NT2/D1 (cell line): ENCODE data around the gene CACNA1C.

Experiments used
- SUZ12 ChIP-seq: IDR thresholded peaks from 2 replicates; pipeline ENCODE4 v1.6.1; 2011; ENCODE audit not compliant: insufficient read length, insufficient read depth; ENCODE audit errors: extremely low read depth
- YY1 ChIP-seq: IDR thresholded peaks from 2 replicates; pipeline ENCODE4 v1.6.1; 2011; ENCODE audit not compliant: insufficient read length, insufficient read depth
- ZNF274 ChIP-seq: IDR thresholded peaks from 2 replicates; pipeline ENCODE4 v1.6.1; 2011; ENCODE audit warnings: mild to moderate bottlenecking, low read depth, low read length

DNA sequence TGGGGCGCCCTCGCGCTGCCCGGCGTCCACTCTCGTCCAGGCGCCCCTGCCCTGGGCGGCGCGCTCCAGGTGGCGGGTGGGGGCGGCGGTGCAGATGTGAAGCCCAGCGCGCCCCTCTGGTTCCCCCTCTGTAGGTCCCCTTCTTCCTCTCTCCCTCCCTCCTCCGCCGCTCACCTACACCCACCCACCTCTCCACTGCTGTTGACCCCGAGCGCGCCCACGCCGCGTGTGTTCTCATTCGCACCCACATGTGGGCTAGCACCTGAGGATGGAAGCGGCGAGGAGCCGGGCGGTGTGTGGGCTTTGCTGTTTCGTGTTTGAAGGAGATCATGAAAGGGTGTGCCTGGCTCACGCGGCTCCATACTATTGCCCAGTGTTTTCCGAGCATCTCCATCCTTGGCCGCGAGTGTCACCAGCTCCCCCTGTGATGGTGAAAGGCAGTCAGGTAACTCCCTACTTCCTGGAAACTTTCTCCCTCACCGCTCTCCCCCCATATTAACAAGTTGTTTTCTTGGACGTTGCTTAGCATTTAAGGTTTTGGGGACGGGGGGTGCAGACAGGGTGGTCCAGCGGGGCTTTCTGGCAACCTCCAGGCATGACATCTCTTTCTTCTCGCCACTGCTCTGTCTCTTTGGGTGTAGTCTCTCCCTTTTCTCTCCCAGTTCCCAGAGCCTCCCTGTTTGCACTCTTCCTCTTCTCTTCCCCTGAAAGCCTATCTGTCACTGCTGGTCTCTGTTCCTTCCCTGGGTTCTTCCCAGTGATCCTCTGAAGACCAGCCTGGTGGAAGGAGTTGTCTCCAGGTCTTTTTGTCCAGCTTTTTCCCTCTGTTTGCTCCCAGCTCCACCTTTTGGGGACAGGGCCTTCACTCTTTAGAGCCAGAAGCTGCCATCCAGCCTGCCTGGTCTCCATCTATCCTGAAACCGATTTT lies 1.6 kb downstream of the CACNA1C start:
- TF ChIP-seq YY1 (no peak), SUZ12 (peak; percentile 74), ZNF274 (no peak)
